NCI-H524 treated with DMSO at 0.1 percent for 48 hours (cell line): ENCODE results near the gene TERT.

ENCODE experiments used
- DNase-seq: peaks from one replicate; lab custom pipeline; 2025; lab: John Stamatoyannopoulos, UW

The TERT gene

GRCh38 chr5:1259806-1260480, 34.9 kb downstream of the TERT start:
- no peak for DNase-seq

GRCh38 chr5:1257841-1258240, 37.0 kb downstream of the TERT start:
- DNase-seq = no peak

GRCh38 chr5:1257363-1257762, 37.5 kb downstream of the TERT start:
- DNase-seq = no peak

DNA sequence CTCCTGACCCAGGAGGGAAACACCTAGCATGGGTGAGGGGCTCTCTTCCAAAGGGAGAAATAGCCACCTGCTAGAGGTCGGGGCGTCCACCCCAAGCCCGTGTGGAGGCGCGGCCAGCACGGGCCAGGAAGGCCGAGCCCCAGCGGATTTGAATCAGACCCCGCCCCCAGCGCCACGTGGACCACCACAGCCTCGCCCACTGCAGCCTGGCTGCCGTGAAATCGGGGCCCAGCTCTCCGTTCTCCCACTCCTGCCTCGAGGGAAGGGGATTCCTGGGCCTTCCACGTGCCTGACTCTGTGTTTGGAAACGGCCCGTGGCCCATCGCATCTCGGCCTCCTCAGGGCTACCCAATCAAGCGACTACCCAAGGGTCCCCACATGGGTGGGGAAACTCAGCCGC, 38.1 kb downstream of the TERT start:
- no peak for DNase-seq

- no peak for DNase-seq
Measured at GRCh38 chr5:1255081-1255561, 39.7 kb downstream of the TERT start.

DNA sequence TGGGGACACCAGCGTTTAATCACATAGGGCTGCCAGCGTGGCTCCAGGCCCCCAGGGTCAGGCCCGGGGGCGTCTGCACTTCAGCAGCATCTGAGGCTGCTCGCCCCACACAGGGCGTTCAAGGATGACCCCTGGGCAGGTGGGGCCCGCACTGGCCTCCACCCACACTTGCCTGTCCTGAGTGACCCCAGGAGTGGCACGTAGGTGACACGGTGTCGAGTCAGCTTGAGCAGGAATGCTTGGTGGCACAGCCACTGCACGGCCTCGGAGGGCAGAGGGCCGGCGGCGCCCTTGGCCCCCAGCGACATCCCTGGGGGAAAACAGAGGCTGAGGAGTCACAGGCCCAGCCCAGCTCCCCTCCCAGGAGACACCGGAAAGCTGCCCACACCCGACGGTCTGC, 40.7 kb downstream of the TERT start:
- no peak for DNase-seq

GRCh38 chr5:1253456-1254105, 41.3 kb downstream of the TERT start:
- no peak for DNase-seq

DNA sequence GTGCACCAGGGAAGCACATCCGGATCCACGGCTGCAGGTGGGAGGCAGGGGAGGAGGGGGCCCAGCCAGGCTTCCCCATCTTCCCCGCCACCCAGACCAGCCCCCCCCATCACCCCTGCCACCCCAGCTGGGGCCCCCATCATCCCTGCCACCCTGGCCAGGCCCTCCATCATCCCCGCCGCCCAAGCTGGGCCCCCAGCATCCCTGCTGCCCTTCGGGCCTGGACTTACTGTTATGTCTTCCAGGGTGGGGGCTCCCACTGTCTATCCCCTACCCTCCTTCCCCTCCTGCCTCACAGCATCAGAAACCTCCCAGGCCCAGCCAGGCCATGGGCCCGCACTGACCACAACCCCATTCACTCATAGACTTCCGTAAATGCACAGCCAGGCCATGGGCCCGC, 42.2 kb downstream of the TERT start:
- DNase-seq = no peak

- no peak for DNase-seq
Measured at GRCh38 chr5:1251678-1252580, 42.9 kb downstream of the TERT start.

- DNase-seq = no peak
Measured at GRCh38 chr5:1249366-1250280, 45.2 kb downstream of the TERT start.

DNA sequence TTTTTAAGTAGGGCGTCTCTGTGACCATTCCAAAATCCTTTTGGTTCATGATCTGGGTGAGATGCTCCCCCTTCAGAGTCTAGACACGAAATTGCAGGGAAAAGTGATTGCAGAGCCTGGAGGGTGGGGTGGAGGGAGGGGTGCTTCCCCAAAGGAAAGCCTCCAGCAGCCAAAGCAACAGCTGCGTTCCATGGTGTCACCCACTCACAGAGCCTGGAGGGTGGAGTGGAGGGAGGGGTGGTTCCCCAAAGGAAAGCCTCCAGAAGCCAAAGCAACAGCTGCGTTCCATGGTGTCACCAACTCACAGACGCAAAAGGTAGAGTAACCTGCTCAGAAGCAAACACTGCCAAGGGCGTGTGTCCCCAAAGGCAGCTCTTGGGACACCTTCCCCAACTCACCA, 47.1 kb downstream of the TERT start:
- DNase-seq = no peak

DNA sequence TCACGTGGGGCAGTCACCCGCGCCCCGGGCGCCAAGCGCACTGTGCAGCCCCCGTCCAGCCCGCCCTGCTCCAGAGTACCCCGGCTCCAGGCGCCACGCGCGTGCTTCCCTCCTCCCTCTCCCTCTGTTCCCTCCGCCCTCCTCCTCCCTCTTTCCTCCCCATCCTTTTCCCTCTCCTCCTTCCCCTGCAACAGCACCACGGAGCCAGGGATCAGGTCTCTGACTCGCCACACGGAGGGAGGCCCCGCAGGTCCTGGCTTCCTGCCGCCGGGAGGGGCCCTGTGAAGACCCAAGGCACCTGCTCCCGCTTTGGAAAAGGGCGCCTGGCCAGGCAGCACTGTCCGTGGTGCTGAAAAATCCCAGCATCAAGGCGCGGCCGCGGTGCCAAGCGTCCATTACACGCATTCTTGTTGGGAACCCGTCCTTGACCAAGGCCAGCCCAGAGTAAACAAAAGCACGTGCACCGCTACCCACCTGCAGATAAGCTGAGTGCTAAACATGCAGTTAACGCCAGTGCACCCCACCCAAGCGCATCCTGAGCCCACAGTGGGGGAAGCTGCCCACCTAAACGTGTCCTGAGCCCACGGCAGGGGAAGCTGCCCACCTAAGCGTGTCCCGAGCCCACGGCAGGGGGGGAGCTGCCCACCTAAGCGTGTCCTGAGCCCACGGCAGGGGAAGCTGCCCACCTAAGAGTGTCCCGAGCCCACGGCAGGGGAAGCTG, 48.0 kb downstream of the TERT start:
- DNase-seq = no peak

DNA sequence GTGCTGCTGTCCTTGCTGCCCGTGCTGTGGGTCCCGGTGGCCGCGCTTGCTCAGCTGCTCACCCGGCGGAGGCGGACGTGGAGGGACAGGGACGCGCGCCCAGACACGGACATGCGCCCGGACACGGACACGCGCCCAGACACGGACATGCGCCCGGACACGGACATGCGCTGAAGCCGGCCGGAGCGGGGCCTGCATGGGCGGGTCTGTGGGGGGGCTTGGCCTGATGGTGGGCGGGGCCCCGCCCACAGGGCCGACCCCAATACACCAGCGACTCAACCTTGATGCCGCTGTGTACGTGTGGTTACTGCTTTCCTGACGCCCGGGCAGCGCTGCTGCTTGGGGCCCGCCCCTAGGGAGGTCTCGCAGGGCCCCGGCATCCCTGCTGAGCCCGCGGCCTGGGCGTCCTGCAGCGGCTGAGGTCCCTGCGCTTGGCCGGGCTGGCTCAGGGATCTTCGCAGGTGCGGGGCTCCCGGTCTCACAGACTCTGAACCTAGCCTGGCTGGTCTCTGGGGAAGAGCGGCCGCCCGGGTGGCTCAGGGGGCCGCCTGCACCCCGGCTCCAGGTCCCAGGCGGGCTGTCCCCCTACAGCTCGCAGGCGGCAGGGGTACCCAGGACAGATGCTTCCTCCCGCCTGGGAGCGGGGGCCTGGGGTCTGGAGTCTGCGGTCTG, 48.8 kb downstream of the TERT start:
- DNase-seq = no peak

DNA sequence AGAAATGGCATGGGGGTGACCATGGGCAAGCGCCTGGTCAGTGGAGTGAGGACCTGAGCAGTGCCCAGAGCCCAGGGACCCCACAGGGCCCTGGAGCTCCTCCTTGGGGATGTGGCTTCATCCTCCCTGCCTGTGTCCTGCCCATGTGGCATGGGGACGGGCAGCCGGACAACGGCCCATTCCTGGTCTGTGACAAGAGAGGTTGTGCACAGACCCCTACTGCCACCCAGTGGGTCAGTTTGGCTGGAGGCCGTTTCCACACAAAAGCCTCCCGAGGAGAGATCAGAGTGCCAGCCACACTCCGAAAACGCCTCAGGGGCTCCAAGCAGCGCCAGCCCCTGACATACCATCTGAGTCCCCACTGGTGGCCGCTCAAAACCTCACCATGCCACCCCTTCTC, 49.9 kb downstream of the TERT start:
- DNase-seq = no peak

DNA sequence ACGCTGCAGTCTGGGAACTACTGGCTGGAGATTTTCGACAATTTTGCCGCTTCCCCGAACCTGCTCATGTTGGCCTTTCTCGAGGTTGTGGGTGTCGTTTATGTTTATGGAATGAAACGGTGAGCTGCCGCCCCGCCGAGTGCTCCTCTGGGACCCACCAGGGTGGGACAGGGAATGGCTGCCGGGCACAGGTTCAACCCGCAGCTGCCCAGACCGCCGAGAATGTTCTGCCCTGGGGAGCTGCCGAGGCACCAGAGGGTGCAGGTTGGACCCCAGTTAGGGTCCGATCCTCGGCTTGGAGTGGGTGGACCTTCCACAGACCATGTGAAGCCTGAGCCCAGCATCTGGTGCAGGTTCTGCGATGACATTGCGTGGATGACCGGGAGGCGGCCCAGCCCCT, 50.6 kb downstream of the TERT start:
- DNase-seq = no peak

- no peak for DNase-seq
Measured at GRCh38 chr5:1243487-1244130, 51.3 kb downstream of the TERT start.

DNA sequence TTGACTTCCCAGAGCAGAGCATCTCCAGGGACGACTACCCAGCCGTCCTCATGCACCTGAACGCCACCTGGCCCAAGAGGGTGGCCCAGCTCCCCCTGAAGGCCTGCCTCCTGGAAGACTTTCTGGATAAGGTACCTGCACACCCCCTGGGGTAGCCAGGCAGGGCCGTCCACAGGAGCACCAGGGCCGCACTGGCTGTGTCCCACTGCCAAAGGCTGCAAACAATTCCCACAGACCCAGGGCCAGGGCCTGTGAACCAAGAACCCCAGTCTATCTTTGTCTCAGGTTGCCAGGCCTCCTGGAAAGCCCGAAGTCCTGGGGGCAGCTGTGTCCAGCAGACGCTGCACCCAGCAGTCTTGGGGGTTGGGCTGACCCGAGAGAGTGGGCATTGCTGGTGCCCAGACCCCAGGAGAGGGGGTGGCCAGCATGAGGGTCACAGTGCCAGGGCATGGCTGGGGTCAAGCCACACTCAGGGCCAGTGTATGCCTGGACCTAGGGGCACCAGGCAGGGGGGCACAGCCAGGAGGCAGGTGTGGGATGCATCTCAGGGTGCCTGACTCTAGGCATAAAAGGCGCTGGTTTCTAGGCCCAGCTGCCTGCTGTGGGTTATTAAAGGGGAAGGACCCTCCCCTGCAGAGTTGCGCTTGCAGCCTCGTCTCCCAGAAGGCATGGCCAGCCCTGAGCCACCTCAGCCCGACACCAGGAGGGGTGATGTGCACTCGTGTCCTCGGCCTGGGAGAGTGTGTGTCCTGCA, 52.0 kb downstream of the TERT start:
- DNase-seq = no peak

GRCh38 chr5:1241509-1242080, 53.3 kb downstream of the TERT start:
- no peak for DNase-seq
